ENCODE measurements around the gene SMAD1. TPM values are rescaled to one million over a fixed set of nuclear protein-coding genes. Genes with fewer than 3 reads are reported as not detected.

The SMAD1 gene
- total and polyA plus RNA-seq, 2 of the 4 experiments (the other 2 are of a cell fraction) = 11.6 to 17.6 TPM

DNA sequence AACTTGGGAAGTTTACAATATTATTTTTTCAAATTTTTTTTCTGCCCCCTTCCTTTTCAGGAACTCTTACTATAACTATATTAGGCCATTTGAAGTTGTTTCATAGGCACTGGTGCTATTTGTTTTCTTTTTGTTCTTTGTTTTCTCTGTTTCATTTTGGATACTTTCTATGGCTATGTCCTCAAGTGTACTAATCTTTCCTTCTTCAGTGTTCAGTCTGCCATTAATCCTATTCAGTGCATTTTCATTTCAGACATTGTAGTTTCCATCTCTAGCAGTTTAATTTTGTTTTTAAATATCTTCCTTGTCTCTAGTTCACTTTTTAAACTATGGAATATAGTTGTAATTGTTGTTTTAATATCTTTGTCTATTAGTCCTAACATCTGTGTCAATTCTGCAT, 48.0 kb upstream of the SMAD1 start:
- H3K27me3 ChIP-seq (ENCODE audit: control insufficient read depth, insufficient read depth, low read length) = no peaks in the 10 kb centered on the region
- H3K23ac ChIP-seq (ENCODE audit: low read depth, low read length) = no peak overlapping the region
- POLR2A ChIA-PET (ENCODE audit: unreplicated experiment) = no interaction called here
- no peak overlapping the region for H2AK9ac ChIP-seq (replicated peaks; ENCODE audit: low read depth, low read length, poor library complexity)
- in situ Hi-C loops (cut with MboI; ENCODE audit: low sequenced_read_pairs) = no loop called here
- H3K79me1 ChIP-seq (ENCODE audit: low read depth in 1 of 2, low read length in 2 of 2) = no peaks in the 10 kb centered on the region
- no peak overlapping the region for H4K91ac ChIP-seq (ENCODE audit: insufficient read depth, low read depth, low read length)
- no peak overlapping the region for H4K8ac ChIP-seq (ENCODE audit: low read depth in 2 of 2, low read length in 2 of 2)
- CTCF ChIA-PET = no interaction called here
- H3K27ac ChIP-seq (ENCODE audit: insufficient read depth, low read length) = no peak overlapping the region
- no peaks in the 10 kb centered on the region for H3K9me1 ChIP-seq (ENCODE audit: insufficient read depth, low read length)
- H3K9ac ChIP-seq (ENCODE audit: low read depth, low read length) = no peak overlapping the region
- H2BK120ac ChIP-seq (ENCODE audit: low read depth, low read length) = no peak overlapping the region
- no peaks in the 10 kb centered on the region for H3K9me3 ChIP-seq (ENCODE audit: control insufficient read depth, insufficient read depth, low read length)
- DNase-seq (no peak), ATAC-seq (ENCODE audit: low read depth) (no peak)
- H2BK15ac ChIP-seq (ENCODE audit: low read depth, low read length) = no peak overlapping the region
- no TSS peak for BruUV-seq (replicated peaks)
- TF ChIP-seq FOS (IDR thresholded peaks at IDR 0.05; ENCODE audit: low read depth, low read length) (no peak), MAFK (IDR thresholded peaks at IDR 0.05; ENCODE audit: low read depth, low read length) (no peak), POLR2A (IDR thresholded peaks at IDR 0.05; ENCODE audit: low read depth, low read length) (no peak), RAD21 (IDR thresholded peaks at IDR 0.05; ENCODE audit: low read length) (no peak), NFE2L2 (IDR thresholded peaks at IDR 0.05; ENCODE audit: low read depth, low read length) (no peak), RCOR1 (IDR thresholded peaks at IDR 0.05; ENCODE audit: insufficient replicate concordance, low read length) (no peak), SMC3 (IDR thresholded peaks at IDR 0.05; ENCODE audit: low read depth, low read length) (no peak), MXI1 (IDR thresholded peaks at IDR 0.05; ENCODE audit: borderline replicate concordance, low read depth, low read length) (no peak), RFX5 (IDR thresholded peaks at IDR 0.05; ENCODE audit: low read depth, low read length) (no peak), CHD1 (IDR thresholded peaks at IDR 0.05; ENCODE audit: low read depth, low read length) (no peak), MAZ (IDR thresholded peaks at IDR 0.05; ENCODE audit: borderline replicate concordance, low read depth, low read length) (no peak), CEBPB (IDR thresholded peaks at IDR 0.05; ENCODE audit: low read depth, low read length) (no peak), USF2 (IDR thresholded peaks at IDR 0.05; ENCODE audit: low read depth, low read length) (no peak), BHLHE40 (IDR thresholded peaks at IDR 0.05; ENCODE audit: low read depth, low read length) (no peak)
- TF ChIP-seq, protein P1, sequence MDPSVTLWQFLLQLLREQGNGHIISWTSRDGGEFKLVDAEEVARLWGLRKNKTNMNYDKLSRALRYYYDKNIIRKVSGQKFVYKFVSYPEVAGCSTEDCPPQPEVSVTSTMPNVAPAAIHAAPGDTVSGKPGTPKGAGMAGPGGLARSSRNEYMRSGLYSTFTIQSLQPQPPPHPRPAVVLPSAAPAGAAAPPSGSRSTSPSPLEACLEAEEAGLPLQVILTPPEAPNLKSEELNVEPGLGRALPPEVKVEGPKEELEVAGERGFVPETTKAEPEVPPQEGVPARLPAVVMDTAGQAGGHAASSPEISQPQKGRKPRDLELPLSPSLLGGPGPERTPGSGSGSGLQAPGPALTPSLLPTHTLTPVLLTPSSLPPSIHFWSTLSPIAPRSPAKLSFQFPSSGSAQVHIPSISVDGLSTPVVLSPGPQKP (IDR thresholded peaks at IDR 0.05; ENCODE audit: borderline replicate concordance, low read depth, low read length) = no peak
- TF ChIP-seq, protein P2, sequence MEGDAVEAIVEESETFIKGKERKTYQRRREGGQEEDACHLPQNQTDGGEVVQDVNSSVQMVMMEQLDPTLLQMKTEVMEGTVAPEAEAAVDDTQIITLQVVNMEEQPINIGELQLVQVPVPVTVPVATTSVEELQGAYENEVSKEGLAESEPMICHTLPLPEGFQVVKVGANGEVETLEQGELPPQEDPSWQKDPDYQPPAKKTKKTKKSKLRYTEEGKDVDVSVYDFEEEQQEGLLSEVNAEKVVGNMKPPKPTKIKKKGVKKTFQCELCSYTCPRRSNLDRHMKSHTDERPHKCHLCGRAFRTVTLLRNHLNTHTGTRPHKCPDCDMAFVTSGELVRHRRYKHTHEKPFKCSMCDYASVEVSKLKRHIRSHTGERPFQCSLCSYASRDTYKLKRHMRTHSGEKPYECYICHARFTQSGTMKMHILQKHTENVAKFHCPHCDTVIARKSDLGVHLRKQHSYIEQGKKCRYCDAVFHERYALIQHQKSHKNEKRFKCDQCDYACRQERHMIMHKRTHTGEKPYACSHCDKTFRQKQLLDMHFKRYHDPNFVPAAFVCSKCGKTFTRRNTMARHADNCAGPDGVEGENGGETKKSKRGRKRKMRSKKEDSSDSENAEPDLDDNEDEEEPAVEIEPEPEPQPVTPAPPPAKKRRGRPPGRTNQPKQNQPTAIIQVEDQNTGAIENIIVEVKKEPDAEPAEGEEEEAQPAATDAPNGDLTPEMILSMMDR (conservative IDR thresholded peaks at IDR 0.05; ENCODE audit: low read depth, low read length) = no peak
- H3K14ac ChIP-seq (replicated peaks; ENCODE audit: low read depth, low read length) = no peak overlapping the region
- intact Hi-C loops (cut with micrococcal nuclease) = no loop called here
- H3K4me3 ChIP-seq (ENCODE audit: insufficient read depth, low read depth, low read length) = no peak overlapping the region
- no peak overlapping the region for H2AFZ ChIP-seq (replicated peaks; ENCODE audit: low read length, poor library complexity)
- dilution Hi-C loops (cut with HindIII; ENCODE audit: low sequenced_read_pairs, unreplicated experiment) = no loop called here
- H2AK5ac ChIP-seq (ENCODE audit: low read depth, low read length) = no peak overlapping the region
- H3K4me1 ChIP-seq (ENCODE audit: control insufficient read depth, insufficient read depth, low read length) = no peaks in the 10 kb centered on the region
- H3K36me3 ChIP-seq (ENCODE audit: control insufficient read depth, insufficient read depth, low read length) = no peaks in the 10 kb centered on the region
- H4K20me1 ChIP-seq (ENCODE audit: insufficient read depth, low read length) = no peaks in the 10 kb centered on the region
- no peak overlapping the region for H3K4ac ChIP-seq (ENCODE audit: low read depth, low read length)
- H3K4me2 ChIP-seq (ENCODE audit: low read depth, low read length) = no peak overlapping the region
- H3K18ac ChIP-seq (ENCODE audit: low read depth, low read length) = no peak overlapping the region
- no peak overlapping the region for H2BK20ac ChIP-seq (ENCODE audit: low read depth, low read length)
- no peak overlapping the region for H4K5ac ChIP-seq (ENCODE audit: low read depth, low read length)
- no peak overlapping the region for H2BK5ac ChIP-seq (ENCODE audit: low read depth, low read length, poor library complexity, severe bottlenecking)
- no peak overlapping the region for H3K56ac ChIP-seq (ENCODE audit: extremely low read depth, insufficient read depth, low read length)
